Kidney epithelial cell (primary cell): ENCODE data around the gene TM6SF1. TPM values are rescaled to one million over a fixed set of nuclear protein-coding genes. Genes with fewer than 3 reads are reported as not detected.

Source experiments
- DNase-seq: peaks from one replicate; pipeline ENCODE4 v3.0.0-alpha.2; 2010; ENCODE audit warnings: low read depth
- H3K27me3 ChIP-seq: 2 replicates; pipeline ENCODE4 v1.6.0; 2011; ENCODE audit warnings: low read length; ENCODE audit not compliant: control insufficient read depth, insufficient read depth
- H3K36me3 ChIP-seq: 2 replicates; pipeline ENCODE4 v1.5.1; 2011; ENCODE audit warnings: low read length; ENCODE audit not compliant: control insufficient read depth, insufficient read depth
- H3K4me3 ChIP-seq: 2 replicates; pipeline ENCODE4 v1.5.1; 2011; ENCODE audit warnings: low read depth, mild to moderate bottlenecking, control low read depth, low read length
- CTCF ChIP-seq: IDR thresholded peaks from 2 replicates; pipeline ENCODE4 v1.5.1; 2011; ENCODE audit warnings: mild to moderate bottlenecking, moderate library complexity, low read length, control low read depth, inconsistent platforms; ENCODE audit not compliant: insufficient read depth, poor library complexity, severe bottlenecking
- total RNA-seq: library from RNA; depleted of rRNA; stranded (reverse); fragments of >200 nt; gene quantifications from 2 replicates; pipeline ENCODE4 v1.2.3, GENCODE V29; 2015

The TM6SF1 gene
- total RNA-seq, 1 donor from 2014 or later, result 21.4 TPM

GRCh38 chr15:83155942-83156341 lies 48.5 kb downstream of the TM6SF1 start:
- no peak for TF ChIP-seq CTCF
- H3K4me3 ChIP-seq, result no peak overlapping the region
- H3K36me3 ChIP-seq, result no peaks in the 10 kb centered on the region
- no peak for DNase-seq
- H3K27me3 ChIP-seq, result no peaks in the 10 kb centered on the region

- DNase-seq, result no peak
- Histone ChIP-seq H3K27me3 (no peaks in the 10 kb centered on the region), H3K4me3 (no peak overlapping the region), H3K36me3 (no peaks in the 10 kb centered on the region)
- TF ChIP-seq CTCF, result no peak
Measured at GRCh38 chr15:83158393-83158792, 50.9 kb downstream of the TM6SF1 start.

- Histone ChIP-seq H3K36me3 (no peaks in the 10 kb centered on the region), H3K27me3 (no peaks in the 10 kb centered on the region), H3K4me3 (no peak overlapping the region)
- no peak for DNase-seq
- no peak for TF ChIP-seq CTCF
Measured at GRCh38 chr15:83160741-83161140, 53.3 kb downstream of the TM6SF1 start.

GRCh38 chr15:83163032-83163431 lies 55.6 kb downstream of the TM6SF1 start:
- Histone ChIP-seq H3K27me3 (no peaks in the 10 kb centered on the region), H3K4me3 (no peak overlapping the region), H3K36me3 (no peaks in the 10 kb centered on the region)
- no peak for DNase-seq
- TF ChIP-seq CTCF, result no peak

GRCh38 chr15:83164111-83164770 lies 56.8 kb downstream of the TM6SF1 start:
- H3K36me3 ChIP-seq, result no peaks in the 10 kb centered on the region
- no peaks in the 10 kb centered on the region for H3K27me3 ChIP-seq
- no peak for DNase-seq
- no peak overlapping the region for H3K4me3 ChIP-seq
- no peak for TF ChIP-seq CTCF

- DNase-seq, result no peak
- H3K4me3 ChIP-seq, result no peak overlapping the region
- TF ChIP-seq CTCF, result no peak
- H3K36me3 ChIP-seq, result no peaks in the 10 kb centered on the region
- no peaks in the 10 kb centered on the region for H3K27me3 ChIP-seq
Measured at GRCh38 chr15:83164771-83165404, 57.4 kb downstream of the TM6SF1 start.
